HL-60 (cell line): ENCODE results near the gene FSTL4.

Source experiments
- GABPA ChIP-seq: IDR thresholded peaks from 2 replicates; pipeline ENCODE4 v1.6.1; 2012; ENCODE audit warnings: low read depth
- POLR2AphosphoS5 ChIP-seq: IDR thresholded peaks from 2 replicates; pipeline ENCODE4 v1.6.1; 2012; ENCODE audit warnings: low read depth
- REST ChIP-seq: IDR thresholded peaks from 2 replicates; pipeline ENCODE4 v1.6.1; 2012; ENCODE audit warnings: low read depth; ENCODE audit not compliant: insufficient replicate concordance
- SPI1 ChIP-seq: IDR thresholded peaks from 2 replicates; pipeline ENCODE4 v1.6.1; 2012; ENCODE audit warnings: low read depth, mild to moderate bottlenecking, borderline replicate concordance
- TF ChIP-seq, protein P1 (sequence below): IDR thresholded peaks from one replicate; pipeline ENCODE4 v1.5.1; 2011; ENCODE audit warnings: low read length, control low read depth, inconsistent platforms; ENCODE audit not compliant: insufficient read depth

DNA sequence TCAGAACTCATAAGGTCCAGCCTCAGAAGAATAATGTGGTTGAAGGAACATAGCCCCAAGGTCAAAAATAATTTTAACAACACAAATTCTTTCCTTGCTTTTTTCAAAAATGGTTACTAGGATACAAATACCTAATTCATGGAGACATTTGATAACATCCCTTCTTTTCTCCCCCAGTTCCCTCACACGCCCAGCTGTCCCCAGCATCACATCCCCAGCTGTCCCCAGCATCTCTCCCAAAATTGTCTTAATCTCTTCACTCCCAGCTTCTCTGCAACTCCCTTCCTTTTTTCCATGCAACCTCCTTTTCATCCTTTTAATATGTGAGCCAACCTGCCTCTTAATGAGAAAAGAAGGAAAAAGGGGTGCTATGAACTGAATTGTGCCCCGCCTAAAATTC lies 77.8 kb downstream of the FSTL4 start:
- TF ChIP-seq, protein P1, sequence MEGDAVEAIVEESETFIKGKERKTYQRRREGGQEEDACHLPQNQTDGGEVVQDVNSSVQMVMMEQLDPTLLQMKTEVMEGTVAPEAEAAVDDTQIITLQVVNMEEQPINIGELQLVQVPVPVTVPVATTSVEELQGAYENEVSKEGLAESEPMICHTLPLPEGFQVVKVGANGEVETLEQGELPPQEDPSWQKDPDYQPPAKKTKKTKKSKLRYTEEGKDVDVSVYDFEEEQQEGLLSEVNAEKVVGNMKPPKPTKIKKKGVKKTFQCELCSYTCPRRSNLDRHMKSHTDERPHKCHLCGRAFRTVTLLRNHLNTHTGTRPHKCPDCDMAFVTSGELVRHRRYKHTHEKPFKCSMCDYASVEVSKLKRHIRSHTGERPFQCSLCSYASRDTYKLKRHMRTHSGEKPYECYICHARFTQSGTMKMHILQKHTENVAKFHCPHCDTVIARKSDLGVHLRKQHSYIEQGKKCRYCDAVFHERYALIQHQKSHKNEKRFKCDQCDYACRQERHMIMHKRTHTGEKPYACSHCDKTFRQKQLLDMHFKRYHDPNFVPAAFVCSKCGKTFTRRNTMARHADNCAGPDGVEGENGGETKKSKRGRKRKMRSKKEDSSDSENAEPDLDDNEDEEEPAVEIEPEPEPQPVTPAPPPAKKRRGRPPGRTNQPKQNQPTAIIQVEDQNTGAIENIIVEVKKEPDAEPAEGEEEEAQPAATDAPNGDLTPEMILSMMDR, result no peak
- TF ChIP-seq REST, result no peak
- TF ChIP-seq POLR2AphosphoS5, result no peak
- no peak for TF ChIP-seq GABPA
- no peak for TF ChIP-seq SPI1
